GM10847 (cell line): ENCODE results near the gene GBE1.

Experiments used
- POLR2A ChIP-seq: IDR thresholded peaks from 2 replicates; pipeline ENCODE4 v1.6.1; 2011; ENCODE audit not compliant: insufficient read length; ENCODE audit errors: extremely low read depth

GBE1 gene

GRCh38 chr3:81676706-81677456, 84.6 kb downstream of the GBE1 start:
- TF ChIP-seq POLR2A = no peak

- no peak for TF ChIP-seq POLR2A
These were observed 86.8 kb downstream of the GBE1 start for GRCh38 chr3:81674690-81675089.

GRCh38 chr3:81668283-81668682, 93.2 kb downstream of the GBE1 start:
- no peak for TF ChIP-seq POLR2A

- TF ChIP-seq POLR2A = no peak
These were observed 94.8 kb downstream of the GBE1 start for GRCh38 chr3:81666502-81667121.

GRCh38 chr3:81663114-81663513, 98.3 kb downstream of the GBE1 start:
- TF ChIP-seq POLR2A = no peak

- no peak for TF ChIP-seq POLR2A
These were observed 101.4 kb downstream of the GBE1 start for GRCh38 chr3:81660036-81660435.

- TF ChIP-seq POLR2A = no peak
These were observed 103.0 kb downstream of the GBE1 start for GRCh38 chr3:81658322-81658997.

- TF ChIP-seq POLR2A = no peak
These were observed 110.3 kb downstream of the GBE1 start for GRCh38 chr3:81651139-81651538.

- TF ChIP-seq POLR2A = no peak
These were observed 111.3 kb downstream of the GBE1 start for GRCh38 chr3:81650187-81650586.

GRCh38 chr3:81645248-81645647, 116.2 kb downstream of the GBE1 start:
- TF ChIP-seq POLR2A = no peak

GRCh38 chr3:81643721-81644120, 117.7 kb downstream of the GBE1 start:
- no peak for TF ChIP-seq POLR2A

- no peak for TF ChIP-seq POLR2A
These were observed 123.0 kb downstream of the GBE1 start for GRCh38 chr3:81638480-81638879.

- no peak for TF ChIP-seq POLR2A
These were observed 128.8 kb downstream of the GBE1 start for GRCh38 chr3:81632659-81633058.

GRCh38 chr3:81624756-81625155, 136.7 kb downstream of the GBE1 start:
- TF ChIP-seq POLR2A = no peak

- no peak for TF ChIP-seq POLR2A
These were observed 139.1 kb downstream of the GBE1 start for GRCh38 chr3:81622395-81622794.

- TF ChIP-seq POLR2A = no peak
These were observed 140.2 kb downstream of the GBE1 start for GRCh38 chr3:81621277-81621676.
